ENCODE measurements around the gene SPIN1.

SPIN1 gene

DNA sequence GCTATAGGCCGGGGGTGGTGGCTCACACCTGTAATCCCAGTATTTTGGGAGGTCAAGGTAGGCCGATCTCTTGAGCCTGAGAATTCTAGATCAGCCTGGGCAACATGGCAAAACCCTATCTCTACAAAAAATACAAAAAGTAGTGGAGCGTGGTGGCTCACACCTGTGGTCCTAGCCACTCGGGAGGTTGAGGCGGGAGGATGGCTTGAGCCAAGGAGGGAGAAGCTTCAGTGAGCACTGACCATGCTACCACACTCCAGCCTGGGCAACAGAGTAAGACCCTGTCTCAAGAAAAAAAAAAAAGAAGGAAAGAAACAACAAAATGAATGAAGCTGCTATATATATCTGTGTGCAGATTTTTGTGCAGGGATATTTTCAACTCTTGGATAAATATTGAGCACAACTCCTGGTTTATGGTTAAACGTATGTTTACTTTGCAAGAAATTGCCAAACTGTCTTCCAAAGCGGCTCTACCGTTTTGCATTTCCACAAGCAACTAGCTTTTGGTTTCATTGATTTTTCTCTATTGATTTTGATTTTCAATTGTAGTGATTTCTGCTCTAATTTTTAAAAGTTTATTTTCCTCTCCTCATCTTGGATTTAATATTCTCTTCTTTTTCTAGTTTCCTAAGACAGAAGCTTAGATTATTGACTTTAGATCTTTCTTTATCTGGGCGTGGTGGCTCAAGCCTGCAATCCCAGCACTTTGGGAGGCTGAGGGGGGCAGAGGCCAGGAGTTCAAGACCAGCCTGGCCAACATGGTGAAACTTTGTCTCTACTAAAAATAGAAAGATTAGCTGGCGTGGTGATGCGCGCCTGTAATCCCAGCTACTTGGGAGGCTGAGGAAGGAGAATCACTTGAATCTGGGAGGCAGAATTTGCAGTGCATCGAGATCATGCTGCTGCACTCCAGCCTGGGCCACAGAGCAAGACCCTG is 49.2 kb downstream of the SPIN1 start (continued):
- TF ChIP-seq, protein P1, sequence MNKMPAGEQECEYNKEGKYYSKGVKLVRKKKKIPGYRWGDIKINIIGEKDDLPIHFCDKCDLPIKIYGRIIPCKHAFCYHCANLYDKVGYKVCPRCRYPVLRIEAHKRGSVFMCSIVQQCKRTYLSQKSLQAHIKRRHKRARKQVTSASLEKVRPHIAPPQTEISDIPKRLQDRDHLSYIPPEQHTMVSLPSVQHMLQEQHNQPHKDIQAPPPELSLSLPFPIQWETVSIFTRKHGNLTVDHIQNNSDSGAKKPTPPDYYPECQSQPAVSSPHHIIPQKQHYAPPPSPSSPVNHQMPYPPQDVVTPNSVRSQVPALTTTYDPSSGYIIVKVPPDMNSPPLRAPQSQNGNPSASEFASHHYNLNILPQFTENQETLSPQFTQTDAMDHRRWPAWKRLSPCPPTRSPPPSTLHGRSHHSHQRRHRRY (tag by site-specific recombination; IDR thresholded peaks at IDR 0.05) = no peak
- TF ChIP-seq, protein P2, sequence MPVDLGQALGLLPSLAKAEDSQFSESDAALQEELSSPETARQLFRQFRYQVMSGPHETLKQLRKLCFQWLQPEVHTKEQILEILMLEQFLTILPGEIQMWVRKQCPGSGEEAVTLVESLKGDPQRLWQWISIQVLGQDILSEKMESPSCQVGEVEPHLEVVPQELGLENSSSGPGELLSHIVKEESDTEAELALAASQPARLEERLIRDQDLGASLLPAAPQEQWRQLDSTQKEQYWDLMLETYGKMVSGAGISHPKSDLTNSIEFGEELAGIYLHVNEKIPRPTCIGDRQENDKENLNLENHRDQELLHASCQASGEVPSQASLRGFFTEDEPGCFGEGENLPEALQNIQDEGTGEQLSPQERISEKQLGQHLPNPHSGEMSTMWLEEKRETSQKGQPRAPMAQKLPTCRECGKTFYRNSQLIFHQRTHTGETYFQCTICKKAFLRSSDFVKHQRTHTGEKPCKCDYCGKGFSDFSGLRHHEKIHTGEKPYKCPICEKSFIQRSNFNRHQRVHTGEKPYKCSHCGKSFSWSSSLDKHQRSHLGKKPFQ (tag by site-specific recombination; IDR thresholded peaks at IDR 0.05) = no peak
- TF ChIP-seq ZNF221 (tag by site-specific recombination; IDR thresholded peaks at IDR 0.05; ENCODE audit: borderline replicate concordance) = no peak
- no peak for TF ChIP-seq ZNF792 (tag by site-specific recombination; IDR thresholded peaks at IDR 0.05)
- TF ChIP-seq, protein P3, sequence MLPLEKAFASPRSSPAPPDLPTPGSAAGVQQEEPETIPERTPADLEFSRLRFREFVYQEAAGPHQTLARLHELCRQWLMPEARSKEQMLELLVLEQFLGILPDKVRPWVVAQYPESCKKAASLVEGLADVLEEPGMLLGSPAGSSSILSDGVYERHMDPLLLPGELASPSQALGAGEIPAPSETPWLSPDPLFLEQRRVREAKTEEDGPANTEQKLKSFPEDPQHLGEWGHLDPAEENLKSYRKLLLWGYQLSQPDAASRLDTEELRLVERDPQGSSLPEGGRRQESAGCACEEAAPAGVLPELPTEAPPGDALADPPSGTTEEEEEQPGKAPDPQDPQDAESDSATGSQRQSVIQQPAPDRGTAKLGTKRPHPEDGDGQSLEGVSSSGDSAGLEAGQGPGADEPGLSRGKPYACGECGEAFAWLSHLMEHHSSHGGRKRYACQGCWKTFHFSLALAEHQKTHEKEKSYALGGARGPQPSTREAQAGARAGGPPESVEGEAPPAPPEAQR (tag by site-specific recombination; IDR thresholded peaks at IDR 0.05) = no peak
- no peak for TF ChIP-seq ZNF146 (tag by site-specific recombination; IDR thresholded peaks at IDR 0.05)
- TF ChIP-seq ZBTB17 (tag by site-specific recombination; IDR thresholded peaks at IDR 0.05) = no peak
- TF ChIP-seq ZNF510 (tag by site-specific recombination; IDR thresholded peaks at IDR 0.05; ENCODE audit: insufficient replicate concordance) = no peak
- TF ChIP-seq ZNF560 (tag by site-specific recombination; IDR thresholded peaks at IDR 0.05; ENCODE audit: borderline replicate concordance) = no peak

DNA sequence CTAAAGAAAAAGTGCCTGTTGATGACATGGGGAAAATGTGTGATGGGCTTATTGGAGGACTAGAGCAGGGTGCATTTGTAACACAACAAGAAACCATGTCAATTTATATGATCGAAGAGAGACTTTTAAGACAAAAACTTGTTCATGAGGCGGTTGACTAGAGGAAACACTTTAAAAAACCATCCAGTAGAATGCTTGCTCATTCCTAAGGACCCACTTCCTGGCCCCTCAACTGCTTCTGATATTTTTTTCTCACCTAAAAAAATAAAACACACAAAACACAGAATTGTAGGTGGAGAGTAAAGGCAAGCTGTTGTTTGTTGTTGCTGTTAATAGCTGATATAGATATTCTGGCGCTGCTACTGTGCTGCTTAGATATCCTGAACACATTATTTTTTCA is 50.6 kb downstream of the SPIN1 start:
- no peak overlapping the region for H3K27ac ChIP-seq (ENCODE audit: extremely low read depth, low read depth, low read length)
- CTCF ChIA-PET = no interaction called here

DNA sequence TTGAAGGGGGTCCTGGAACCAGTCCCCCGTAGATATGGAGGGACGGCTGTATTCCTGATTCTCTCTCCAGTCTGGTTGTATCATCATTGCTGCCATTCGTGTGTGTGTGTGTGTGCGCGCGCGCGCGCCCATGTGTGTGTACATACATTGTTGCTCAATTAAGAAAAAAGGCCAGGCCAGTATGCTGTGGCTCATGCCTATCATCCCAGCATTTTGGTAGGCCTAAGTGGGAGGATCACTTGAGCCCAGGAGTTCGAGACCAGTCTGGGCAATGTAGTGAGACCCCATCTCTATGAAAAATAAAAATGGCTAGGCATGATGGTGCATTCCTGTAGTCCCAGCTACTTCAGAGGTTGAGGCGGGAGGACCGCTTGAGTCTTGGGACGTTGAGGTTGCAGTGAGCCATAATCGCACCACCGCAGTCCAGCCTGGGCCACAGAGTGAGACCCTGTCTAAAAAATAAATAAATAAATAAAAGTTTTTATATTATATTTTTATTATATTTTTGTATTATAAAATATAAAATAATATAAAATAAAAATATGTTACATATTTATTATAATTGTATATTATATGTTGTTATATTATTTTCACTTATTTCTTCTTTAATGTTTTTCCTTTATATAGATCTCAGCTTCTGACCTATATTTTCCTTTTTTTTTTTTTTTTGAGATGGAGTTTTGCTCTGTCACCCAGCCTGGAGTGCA is 53.2 kb downstream of the SPIN1 start:
- POLR2A ChIA-PET = no interaction called here
- H3K4me1 ChIP-seq (ENCODE audit: control insufficient read depth, insufficient read depth, low read length) = no peaks in the 10 kb centered on the region
- CTCF ChIA-PET = interaction anchor here (1.0 kb wide), 1 partner anchor 18 kb away, joined by 3 read pairs; no protein-coding TSS in a partner anchor
- TF ChIP-seq, protein P4, sequence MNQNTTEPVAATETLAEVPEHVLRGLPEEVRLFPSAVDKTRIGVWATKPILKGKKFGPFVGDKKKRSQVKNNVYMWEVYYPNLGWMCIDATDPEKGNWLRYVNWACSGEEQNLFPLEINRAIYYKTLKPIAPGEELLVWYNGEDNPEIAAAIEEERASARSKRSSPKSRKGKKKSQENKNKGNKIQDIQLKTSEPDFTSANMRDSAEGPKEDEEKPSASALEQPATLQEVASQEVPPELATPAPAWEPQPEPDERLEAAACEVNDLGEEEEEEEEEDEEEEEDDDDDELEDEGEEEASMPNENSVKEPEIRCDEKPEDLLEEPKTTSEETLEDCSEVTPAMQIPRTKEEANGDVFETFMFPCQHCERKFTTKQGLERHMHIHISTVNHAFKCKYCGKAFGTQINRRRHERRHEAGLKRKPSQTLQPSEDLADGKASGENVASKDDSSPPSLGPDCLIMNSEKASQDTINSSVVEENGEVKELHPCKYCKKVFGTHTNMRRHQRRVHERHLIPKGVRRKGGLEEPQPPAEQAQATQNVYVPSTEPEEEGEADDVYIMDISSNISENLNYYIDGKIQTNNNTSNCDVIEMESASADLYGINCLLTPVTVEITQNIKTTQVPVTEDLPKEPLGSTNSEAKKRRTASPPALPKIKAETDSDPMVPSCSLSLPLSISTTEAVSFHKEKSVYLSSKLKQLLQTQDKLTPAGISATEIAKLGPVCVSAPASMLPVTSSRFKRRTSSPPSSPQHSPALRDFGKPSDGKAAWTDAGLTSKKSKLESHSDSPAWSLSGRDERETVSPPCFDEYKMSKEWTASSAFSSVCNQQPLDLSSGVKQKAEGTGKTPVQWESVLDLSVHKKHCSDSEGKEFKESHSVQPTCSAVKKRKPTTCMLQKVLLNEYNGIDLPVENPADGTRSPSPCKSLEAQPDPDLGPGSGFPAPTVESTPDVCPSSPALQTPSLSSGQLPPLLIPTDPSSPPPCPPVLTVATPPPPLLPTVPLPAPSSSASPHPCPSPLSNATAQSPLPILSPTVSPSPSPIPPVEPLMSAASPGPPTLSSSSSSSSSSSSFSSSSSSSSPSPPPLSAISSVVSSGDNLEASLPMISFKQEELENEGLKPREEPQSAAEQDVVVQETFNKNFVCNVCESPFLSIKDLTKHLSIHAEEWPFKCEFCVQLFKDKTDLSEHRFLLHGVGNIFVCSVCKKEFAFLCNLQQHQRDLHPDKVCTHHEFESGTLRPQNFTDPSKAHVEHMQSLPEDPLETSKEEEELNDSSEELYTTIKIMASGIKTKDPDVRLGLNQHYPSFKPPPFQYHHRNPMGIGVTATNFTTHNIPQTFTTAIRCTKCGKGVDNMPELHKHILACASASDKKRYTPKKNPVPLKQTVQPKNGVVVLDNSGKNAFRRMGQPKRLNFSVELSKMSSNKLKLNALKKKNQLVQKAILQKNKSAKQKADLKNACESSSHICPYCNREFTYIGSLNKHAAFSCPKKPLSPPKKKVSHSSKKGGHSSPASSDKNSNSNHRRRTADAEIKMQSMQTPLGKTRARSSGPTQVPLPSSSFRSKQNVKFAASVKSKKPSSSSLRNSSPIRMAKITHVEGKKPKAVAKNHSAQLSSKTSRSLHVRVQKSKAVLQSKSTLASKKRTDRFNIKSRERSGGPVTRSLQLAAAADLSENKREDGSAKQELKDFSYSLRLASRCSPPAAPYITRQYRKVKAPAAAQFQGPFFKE (tag by site-specific recombination; IDR thresholded peaks at IDR 0.05; ENCODE audit: borderline replicate concordance) = no peak
- peak; percentile 80 for TF ChIP-seq ZNF121 (tag by site-specific recombination; IDR thresholded peaks at IDR 0.05)
- H3K27ac ChIP-seq (ENCODE audit: extremely low read depth, low read depth, low read length) = no peak overlapping the region
- no peaks in the 10 kb centered on the region for H3K9me3 ChIP-seq (ENCODE audit: control insufficient read depth, insufficient read depth, low read depth, low read length)
- no peak overlapping the region for H3K4me3 ChIP-seq (ENCODE audit: low read depth, low read length)
- H3K36me3 ChIP-seq (ENCODE audit: control insufficient read depth in 2 of 2, insufficient read depth in 1 of 2, low read length in 2 of 2) = peaks cover 8 to 15% of the 10 kb centered on the region in 2 experiments; a peak in 2 of 3 replicates

More for the DNA sequence above, 50.6 kb downstream of the SPIN1 start:
- TF ChIP-seq ZNF677 (tag by site-specific recombination; IDR thresholded peaks at IDR 0.05) (no peak), BCL11B (tag by site-specific recombination; IDR thresholded peaks at IDR 0.05; ENCODE audit: low read depth) (no peak), HOXA7 (CRISPR knock-in tag; IDR thresholded peaks at IDR 0.05; ENCODE audit: borderline replicate concordance) (no peak), TCF7L2 (IDR thresholded peaks at IDR 0.05; ENCODE audit: borderline replicate concordance, low read depth, low read length) (no peak), GLI4 (tag by site-specific recombination; IDR thresholded peaks at IDR 0.05) (no peak)
- POLR2A ChIA-PET = no interaction called here
- Histone ChIP-seq H3K9me3 (ENCODE audit: control insufficient read depth, insufficient read depth, low read depth, low read length) (no peaks in the 10 kb centered on the region), H3K4me1 (ENCODE audit: control insufficient read depth, insufficient read depth, low read length) (no peaks in the 10 kb centered on the region), H3K4me3 (ENCODE audit: low read depth, low read length) (no peak overlapping the region), H3K36me3 (ENCODE audit: control insufficient read depth in 2 of 2, insufficient read depth in 1 of 2, low read length in 2 of 2) (peaks cover 8 to 30% of the 10 kb centered on the region in 2 experiments; a peak in 2 of 3 replicates)
